ENCODE measurements around the gene PATJ. TPM values are rescaled to one million over a fixed set of nuclear protein-coding genes. Genes with fewer than 3 reads are reported as not detected.

The PATJ gene
- polyA plus RNA-seq, 1 of the 3 experiments (the other 2 are of a cell fraction): 3.0 TPM

GRCh38 chr1:61852670-61853015 lies 110.4 kb downstream of the PATJ start:
- TF ChIP-seq USF1 (IDR thresholded peaks at IDR 0.05; ENCODE audit: borderline replicate concordance, low read depth) (no peak), MEF2A (IDR thresholded peaks at IDR 0.05; ENCODE audit: borderline replicate concordance, low read depth) (no peak), CTCF (IDR thresholded peaks at IDR 0.05) (no peak), YY1 (IDR thresholded peaks at IDR 0.05; ENCODE audit: low read depth) (no peak), FOSL2 (IDR thresholded peaks at IDR 0.05; ENCODE audit: borderline replicate concordance, low read depth) (no peak), FOXJ3 (CRISPR knock-in tag; IDR thresholded peaks at IDR 0.05) (no peak), IRF3 (IDR thresholded peaks at IDR 0.05; ENCODE audit: low read depth, low read length) (no peak)
- no peak overlapping the region for H3K9ac ChIP-seq
- no peak overlapping the region for H3K4me2 ChIP-seq
- H3K36me3 ChIP-seq (replicated peaks in 1 of 2; ENCODE audit: control insufficient read depth in 1 of 2, insufficient read depth in 2 of 2, low read length in 1 of 2): peaks cover 0 to 4% of the 10 kb centered on the region in 2 experiments
- H3K4me1 ChIP-seq (ENCODE audit: control insufficient read depth in 1 of 2, insufficient read depth in 2 of 2, low read depth in 1 of 2, low read length in 1 of 2): peaks cover 0 to 7% of the 10 kb centered on the region in 2 experiments; a peak in 2 of 4 replicates
- DNase-seq: no peak
- H3F3A ChIP-seq (replicated peaks; ENCODE audit: insufficient read depth): peaks cover 7% of the 10 kb centered on the region
- H2AFZ ChIP-seq (ENCODE audit: low read depth): no peak overlapping the region
- no peak overlapping the region for H3K27ac ChIP-seq (ENCODE audit: low read depth in 2 of 2, low read length in 1 of 2)
- H3K4me3 ChIP-seq (ENCODE audit: low read depth in 2 of 2, low read length in 1 of 2): no peak overlapping the region
- H3K27me3 ChIP-seq (ENCODE audit: insufficient read depth): no peaks in the 10 kb centered on the region
- ChIA-PET POLR2A (no interaction called here), CTCF (interaction anchor here (0.8 to 2.7 kb wide), 16 partner anchors 10 to 1889 kb away, joined by 3 to 20 read pairs (median 4); no protein-coding TSS in a partner anchor)
- no peaks in the 10 kb centered on the region for H3K9me3 ChIP-seq
- no peaks in the 10 kb centered on the region for H4K20me1 ChIP-seq (ENCODE audit: insufficient read depth)
- 94% methylated on average over 2 of the region's 2 CpGs for WGBS (ENCODE audit: low lambda C conversion rate)
- H3K79me2 ChIP-seq (ENCODE audit: insufficient read depth): no peaks in the 10 kb centered on the region
- no peaks in the 10 kb centered on the region for H3K9me2 ChIP-seq

- no peak for TF ChIP-seq FOXJ3 (CRISPR knock-in tag; IDR thresholded peaks at IDR 0.05)
- peak; percentile 69 for TF ChIP-seq RAD21 (IDR thresholded peaks at IDR 0.05; ENCODE audit: low read length)
- peak; percentile 59 for TF ChIP-seq CTCF (IDR thresholded peaks at IDR 0.05)
- no peak for TF ChIP-seq EP300 (IDR thresholded peaks at IDR 0.05; ENCODE audit: borderline replicate concordance in 1 of 2, low read depth in 1 of 2, low read length in 1 of 2)
- Histone ChIP-seq H4K20me1 (ENCODE audit: insufficient read depth) (no peaks in the 10 kb centered on the region), H3K27me3 (ENCODE audit: insufficient read depth) (no peaks in the 10 kb centered on the region), H2AFZ (ENCODE audit: low read depth) (no peak overlapping the region), H3K4me3 (ENCODE audit: low read depth in 2 of 2, low read length in 1 of 2) (no peak overlapping the region), H3K9ac (no peak overlapping the region), H3K4me2 (no peak overlapping the region), H3K9me3 (no peaks in the 10 kb centered on the region), H3K9me2 (no peaks in the 10 kb centered on the region), H3F3A (replicated peaks; ENCODE audit: insufficient read depth) (peaks cover 7% of the 10 kb centered on the region), H3K36me3 (replicated peaks in 1 of 2; ENCODE audit: control insufficient read depth in 1 of 2, insufficient read depth in 2 of 2, low read length in 1 of 2) (peaks cover 0 to 4% of the 10 kb centered on the region in 2 experiments), H3K27ac (ENCODE audit: low read depth in 2 of 2, low read length in 1 of 2) (no peak overlapping the region), H3K79me2 (ENCODE audit: insufficient read depth) (no peaks in the 10 kb centered on the region), H3K4me1 (ENCODE audit: control insufficient read depth in 1 of 2, insufficient read depth in 2 of 2, low read depth in 1 of 2, low read length in 1 of 2) (peaks cover 0 to 4% of the 10 kb centered on the region in 2 experiments; a peak in 1 of 4 replicates)
- DNase-seq: peak; percentile 31
- WGBS (ENCODE audit: low lambda C conversion rate): 61% methylated on average over 3 of the region's 3 CpGs
- ChIA-PET POLR2A (no interaction called here), CTCF (interaction anchor here (0.6 to 2.7 kb wide), 31 partner anchors 8 to 1884 kb away, joined by 3 to 20 read pairs (median 3); partner anchors contain the start of gene NFIA)
Observed at GRCh38 chr1:61853583-61853982, 111.3 kb downstream of the PATJ start.

Data from SK-N-SH (cell line).